GM18951 (cell line): ENCODE results near the gene TPSB2.

Source experiments
- POLR2A ChIP-seq: IDR thresholded peaks from 4 replicates; pipeline ENCODE4 v1.6.1; 2011; ENCODE audit warnings: mild to moderate bottlenecking; ENCODE audit not compliant: insufficient read length, insufficient read depth; ENCODE audit errors: extremely low read depth
- in situ Hi-C: fragments of 300-500 bp; cut with MboI; formaldehyde crosslinking; loops from one replicate; pipeline ENCODE4 v1.12.0; 2022; ENCODE audit warnings: low sequenced_read_pairs, mixed read lengths, inconsistent platforms; ENCODE audit not compliant: unreplicated experiment

The TPSB2 gene

DNA sequence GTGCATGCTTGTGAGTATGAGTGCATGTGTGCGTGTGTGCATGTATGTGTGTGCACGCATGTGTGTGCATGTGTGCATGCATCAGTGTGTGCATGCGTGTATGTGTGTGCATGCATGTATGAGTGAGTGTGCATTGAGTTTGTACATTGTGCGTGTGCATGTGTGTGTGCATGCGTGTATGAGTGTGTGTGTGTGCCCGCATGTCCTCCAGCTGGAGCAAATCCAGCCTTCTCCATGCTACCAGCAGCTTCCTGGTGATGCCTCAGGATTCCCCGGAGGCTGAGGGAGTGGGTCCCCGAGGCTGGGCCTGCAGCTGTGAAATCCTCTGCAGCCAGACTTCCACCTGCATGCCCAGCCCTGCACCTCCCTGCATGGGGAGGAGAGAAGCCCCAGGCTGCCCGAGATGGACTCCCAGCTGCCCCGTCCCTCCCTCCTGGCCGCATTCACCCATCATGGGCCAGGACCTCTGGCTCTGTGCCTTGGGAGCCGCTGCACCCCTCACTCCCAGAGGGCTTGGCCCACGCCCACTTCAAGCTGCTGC lies 35.2 kb upstream of the TPSB2 start:
- TF ChIP-seq POLR2A: no peak
- in situ Hi-C loops: no loop called here

DNA sequence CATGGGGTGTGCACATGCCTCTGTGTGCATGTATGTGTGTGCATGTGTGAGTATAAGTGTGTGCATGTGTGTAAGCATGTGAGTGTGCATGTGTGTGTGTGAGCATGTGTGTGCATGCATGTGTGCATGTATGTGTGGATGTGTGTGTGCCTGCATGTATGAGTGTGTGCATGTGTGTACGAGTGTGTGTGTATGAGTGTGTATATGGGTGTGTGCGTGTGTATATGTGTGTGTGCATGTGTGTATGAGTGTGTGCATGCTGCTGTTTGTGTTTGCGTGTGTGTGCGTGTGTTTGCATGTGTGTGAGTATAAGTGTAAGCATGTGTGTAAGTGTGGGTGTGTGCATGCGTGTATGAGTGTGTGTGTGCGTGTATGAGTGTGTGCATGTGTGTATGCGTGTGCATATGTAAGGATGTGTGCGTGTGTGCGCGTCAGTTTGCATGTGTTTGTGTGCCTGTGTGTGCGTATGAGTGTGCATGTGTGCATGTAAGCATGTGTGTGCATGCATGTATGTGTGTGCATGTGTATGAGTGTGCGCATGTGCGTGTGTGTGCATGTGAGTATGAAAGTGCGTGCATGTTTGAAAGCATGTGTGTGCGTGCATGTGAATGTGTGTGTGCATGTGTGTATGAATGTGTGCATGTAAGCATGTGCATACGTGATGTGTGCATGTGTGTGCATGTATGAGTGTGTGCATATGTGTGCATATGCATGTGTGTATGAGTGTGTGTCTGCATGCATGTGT lies 34.5 kb upstream of the TPSB2 start:
- TF ChIP-seq POLR2A: no peak
- in situ Hi-C loops: no loop called here

DNA sequence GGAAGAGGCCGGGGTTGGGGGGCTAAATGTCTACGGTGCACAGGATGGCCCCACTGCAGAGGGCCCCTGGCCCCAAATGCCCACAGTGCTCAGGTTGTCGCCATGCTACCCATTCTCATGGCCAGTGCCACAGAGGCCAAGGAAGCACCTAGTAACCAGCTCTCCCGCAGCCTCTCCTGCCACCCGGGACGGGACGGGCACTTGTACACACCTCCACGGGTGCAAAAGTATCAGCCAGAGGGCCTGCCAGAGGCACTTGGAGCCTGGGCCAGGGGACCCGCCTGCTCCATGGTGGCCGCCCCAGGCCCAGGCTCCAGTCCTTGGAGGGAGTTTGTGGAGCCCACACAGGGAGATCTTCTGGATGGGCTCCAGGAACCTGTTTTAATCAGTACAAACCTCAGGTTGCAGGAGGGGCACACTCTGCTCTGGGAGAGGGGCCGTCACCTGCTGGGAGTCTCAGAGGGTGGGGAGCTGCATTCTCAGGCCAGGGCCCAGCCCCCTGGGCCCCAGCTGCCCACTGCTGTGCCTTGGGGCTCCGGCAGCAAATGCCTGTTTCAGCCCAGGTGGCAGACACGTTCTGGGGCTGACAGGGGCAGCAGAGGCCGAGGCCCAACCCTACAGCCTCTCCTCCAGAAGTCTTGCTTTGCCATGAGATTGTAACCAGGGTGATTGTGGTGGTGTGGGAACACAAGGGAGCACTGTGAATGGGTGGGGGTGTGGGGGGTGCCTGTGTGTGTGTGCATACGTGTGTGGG lies 33.8 kb upstream of the TPSB2 start:
- in situ Hi-C loops: no loop called here
- TF ChIP-seq POLR2A: no peak

DNA sequence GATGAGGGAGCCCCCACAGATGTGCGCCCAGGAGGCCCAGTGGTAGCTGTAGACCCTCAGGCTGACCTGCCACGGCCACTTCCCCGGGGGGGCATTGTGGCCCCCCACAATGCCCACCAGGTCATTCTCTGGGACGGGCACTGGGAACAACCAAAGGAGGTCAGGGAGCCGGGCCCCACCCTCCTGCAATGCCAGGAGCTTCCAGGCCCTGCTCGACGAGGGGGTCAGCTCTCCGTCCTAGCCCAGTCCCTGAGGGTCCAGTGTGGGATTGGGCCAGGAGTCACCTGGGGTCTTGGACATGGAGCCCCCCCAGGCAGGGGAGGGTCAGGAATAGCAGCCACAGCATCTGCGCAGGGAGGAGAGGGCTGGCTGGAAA lies 32.9 kb upstream of the TPSB2 start:
- in situ Hi-C loops: no loop called here
- no peak for TF ChIP-seq POLR2A

DNA sequence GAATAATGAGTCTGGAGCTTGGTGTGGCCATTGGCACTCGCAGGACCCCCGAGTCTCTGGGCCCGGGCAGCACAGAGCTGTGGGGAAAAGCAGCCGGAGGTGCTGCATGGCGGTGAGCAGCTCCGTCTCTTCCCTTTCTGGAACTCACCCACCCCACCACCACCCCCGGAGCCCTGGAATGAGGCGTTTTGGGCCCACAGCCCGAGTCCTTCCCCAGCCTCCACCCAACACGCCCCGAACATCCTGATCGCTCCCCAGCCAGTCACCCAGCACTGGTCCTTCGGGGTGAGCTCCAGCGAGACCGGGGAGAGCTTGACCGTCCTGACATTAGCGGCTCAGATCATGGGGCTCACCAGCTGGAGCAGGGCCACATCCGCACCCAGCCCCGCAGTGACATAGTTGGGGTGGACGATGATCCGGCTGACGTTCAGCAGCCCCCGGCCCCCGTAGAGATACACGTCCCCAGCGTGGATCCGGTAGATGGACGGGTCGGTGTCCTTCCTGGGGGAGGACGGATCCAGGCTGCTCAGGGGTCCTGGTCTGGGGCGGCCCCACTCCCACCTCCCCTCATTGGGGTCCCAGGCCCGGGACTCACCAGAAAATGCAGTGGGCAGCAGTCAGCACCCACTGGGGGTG lies 32.3 kb upstream of the TPSB2 start:
- in situ Hi-C loops: no loop called here
- TF ChIP-seq POLR2A: no peak

DNA sequence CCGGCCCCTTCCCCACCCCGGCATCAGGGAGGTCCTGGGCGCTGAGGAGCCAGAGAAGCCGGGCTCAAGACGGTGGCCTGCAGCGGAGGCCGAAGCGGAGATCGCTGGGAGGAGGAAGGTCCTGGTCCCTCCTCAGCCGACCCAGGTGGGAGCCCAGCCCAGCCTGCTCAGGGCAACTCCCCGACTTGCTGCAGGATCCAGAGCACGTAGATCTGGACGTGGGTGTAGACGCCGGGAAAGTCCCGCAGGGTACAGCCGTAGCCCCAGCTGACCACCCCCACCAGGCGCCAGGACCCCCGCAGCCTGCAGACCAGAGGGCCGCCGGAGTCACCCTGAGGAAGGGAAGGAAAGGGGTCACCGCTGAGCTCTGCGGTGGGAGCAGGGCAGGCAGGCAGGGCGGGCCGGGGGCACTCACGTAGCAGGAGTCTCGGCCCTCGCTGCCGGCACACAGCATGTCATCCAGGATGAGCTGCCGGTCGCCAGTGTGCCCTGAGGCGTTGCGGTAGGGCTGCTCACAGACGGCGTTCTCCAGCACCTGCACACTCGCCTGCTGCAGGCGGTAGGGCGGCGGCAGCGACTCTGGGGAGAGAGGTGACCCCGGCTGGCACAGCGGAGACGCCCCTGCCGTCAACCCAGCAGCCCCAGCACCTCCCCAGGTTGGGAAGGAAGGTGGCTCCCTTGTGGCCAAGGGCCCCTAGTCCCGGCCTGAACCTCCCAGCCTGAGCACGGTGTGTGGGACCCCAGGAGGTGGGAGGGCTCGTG lies 31.3 kb upstream of the TPSB2 start:
- no peak for TF ChIP-seq POLR2A
- in situ Hi-C loops: no loop called here

DNA sequence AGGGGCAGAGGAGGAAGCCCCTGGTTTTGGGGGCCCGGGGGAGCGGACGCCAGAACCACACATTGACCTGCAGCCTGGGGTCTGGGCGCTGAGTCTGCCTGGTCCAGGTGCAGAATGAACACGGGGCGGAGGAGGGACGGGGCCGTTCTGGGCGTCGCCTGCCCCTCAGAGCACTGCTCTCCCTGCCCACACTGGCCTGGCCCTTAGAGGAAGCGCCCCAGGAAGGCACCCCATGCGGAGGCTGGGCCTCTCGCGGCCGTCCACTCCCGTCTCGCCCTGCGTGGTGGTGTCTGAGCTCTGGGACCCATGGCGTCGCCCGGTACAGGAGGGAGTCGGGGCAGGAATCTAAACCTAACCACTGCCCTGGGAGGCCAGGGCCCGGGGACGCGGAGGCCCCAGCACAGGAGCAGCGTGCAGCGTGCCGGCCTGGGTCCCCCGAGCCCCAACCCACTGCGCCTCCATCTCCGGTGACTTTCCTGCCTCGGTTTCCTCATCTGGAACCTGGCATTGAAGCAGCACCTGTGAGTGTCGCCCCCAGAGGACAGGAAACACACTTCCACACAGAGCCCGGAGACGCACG lies 30.2 kb upstream of the TPSB2 start:
- in situ Hi-C loops: no loop called here
- no peak for TF ChIP-seq POLR2A

DNA sequence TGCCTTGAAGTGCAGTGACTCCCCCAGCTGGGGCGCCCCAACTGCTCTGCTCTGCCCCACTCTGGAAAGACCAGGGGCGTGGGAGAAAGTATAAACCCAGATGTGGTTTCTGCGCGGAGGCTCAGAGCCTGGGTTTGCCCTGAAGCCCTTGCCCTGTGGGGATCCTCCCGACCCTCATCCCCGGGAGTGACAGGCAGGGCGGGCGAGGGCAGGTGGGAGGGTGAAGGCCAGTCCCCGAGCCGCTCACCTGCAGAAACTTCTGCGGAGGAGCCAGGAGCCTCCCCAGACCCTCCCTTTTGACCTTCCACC lies 29.7 kb upstream of the TPSB2 start:
- no peak for TF ChIP-seq POLR2A
- in situ Hi-C loops: no loop called here

DNA sequence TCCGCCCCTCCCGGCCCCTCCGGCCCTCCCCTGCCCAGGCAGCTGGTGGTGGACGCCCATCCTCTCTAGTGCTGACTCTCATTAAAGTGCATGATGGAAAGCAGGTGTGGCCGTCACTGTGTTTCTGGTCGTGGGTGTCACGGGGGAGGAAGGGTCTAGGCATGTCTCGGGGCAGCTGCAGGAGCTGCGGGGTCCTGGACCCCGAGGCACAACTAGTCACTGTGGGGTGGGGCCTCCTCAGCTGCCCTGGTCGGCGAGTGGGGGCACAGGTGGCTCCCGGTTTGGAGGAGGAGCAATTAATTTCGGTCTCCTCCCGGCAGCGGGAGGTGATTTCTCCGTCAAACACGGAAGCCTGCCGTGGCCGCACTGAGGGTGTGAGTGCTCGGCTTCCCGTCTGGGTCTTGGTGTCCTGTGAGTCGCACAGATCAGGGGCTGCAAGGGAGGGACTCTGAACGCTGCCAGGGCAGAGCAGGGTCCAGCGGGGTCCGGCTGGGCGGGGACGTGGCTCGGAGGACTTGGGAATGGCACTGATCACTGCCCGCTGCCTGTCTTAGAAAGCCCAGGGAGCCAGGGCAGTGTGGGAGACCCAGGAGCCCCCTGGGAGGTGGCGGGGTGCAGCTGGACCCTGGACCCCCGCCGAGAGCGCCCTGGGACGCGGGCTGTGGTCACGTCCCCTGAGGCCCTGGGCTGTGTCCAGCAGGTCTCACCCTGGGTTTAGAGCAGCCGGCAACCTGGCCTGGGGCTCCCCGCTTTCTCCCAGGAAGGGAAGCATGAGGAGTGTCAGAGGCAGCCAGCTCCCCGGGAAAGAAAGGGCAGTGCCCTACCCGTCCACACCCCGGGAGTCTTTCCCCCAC lies 29.1 kb upstream of the TPSB2 start:
- no peak for TF ChIP-seq POLR2A
- in situ Hi-C loops: no loop called here

DNA sequence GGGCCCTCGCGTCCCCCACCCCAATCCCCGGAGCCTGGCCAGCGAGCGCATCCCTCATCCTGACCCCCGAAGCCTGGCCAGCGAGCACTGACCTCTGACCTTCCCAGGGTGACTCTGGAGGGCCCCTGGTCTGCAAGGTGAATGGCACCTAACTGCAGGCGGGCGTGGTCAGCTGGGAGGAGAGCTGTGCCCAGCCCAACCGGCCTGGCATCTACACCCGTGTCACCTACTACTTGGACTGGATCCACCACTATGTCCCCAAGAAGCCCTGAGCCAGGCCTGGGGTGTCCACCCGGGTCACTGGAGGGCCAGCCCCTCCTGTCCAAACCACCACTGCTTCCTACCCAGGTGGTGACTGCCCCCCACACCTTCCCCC lies 28.2 kb upstream of the TPSB2 start:
- no peak for TF ChIP-seq POLR2A
- in situ Hi-C loops: no loop called here

DNA sequence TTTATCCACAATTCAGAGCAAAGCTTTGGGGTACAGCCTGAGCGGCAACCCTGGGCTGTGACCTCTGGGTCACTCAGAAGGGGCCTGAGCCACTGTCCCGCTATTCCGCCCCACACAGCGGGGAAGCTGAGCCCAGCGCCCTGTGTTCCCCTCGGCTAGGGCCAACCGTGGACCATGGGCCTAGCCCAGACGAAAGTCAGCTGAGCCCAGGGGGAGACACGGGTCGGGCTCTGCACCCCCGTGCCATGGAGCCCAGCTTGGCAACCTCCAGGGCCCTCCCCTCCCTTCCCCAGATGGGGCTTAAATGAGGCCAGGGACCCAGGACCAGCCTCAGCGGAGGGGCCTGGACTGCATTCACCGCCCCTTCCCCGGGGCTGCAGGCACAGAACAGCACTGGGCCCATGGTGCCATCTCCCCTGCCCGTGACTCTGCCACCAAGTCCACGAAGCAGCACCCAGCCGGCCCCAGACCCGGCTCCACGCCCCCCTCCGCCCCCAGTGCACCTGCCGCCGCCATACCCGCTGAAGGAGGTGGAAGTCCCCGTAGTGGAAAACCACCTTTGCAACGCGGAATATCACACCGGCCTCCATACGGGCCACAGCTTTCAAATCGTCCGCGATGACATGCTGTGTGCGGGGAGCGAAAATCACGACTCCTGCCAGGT lies 27.7 kb upstream of the TPSB2 start:
- TF ChIP-seq POLR2A: no peak
- in situ Hi-C loops: no loop called here
